ENCODE measurements around the gene MYO9A. TPM values are rescaled to one million over a fixed set of nuclear protein-coding genes. Genes with fewer than 3 reads are reported as not detected.

MYO9A gene
- total RNA-seq, 1 donor from 2014 or later: 38.5 TPM

DNA sequence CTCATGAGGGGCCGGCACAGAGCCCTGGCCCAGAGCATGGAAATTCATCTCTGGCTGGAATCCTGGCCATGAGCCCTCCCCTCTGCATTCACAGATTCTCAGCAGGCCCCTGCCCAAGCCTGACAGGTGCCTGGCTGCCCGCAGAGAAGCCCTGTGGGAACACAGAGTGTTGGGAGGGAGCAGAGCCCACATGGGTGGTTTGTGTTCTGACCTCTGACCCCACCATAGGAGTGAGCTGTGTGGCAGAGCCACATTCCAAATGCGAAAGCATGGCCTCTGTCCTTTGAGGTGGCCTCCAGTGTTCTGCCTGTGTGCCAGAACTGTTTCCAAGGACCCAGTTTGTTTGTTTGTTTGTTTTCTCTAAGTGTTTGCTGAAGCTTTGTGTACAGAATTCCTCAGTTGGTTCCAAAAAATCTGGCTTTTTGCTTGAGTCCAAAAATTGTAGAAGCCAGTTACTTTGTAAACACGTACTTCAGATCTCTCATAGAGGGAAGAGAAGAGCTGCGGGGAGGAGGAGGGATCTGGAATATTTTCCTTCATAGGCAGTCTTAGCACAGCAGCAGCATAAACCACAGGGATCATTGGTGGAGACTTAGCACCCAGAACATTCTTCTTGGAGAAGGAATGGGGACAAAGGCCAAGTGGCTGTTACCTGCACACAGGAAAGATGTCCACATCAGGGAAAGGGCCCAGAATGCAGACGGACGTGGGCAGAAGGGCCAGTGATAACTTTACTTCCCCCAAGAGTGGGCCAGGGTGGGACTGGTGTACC is 43.6 kb upstream of the MYO9A start:
- Mint-ChIP-seq H3K9me3 (no peaks in the 10 kb centered on the region), H3K4me3 (no peak overlapping the region), H3K27ac (peak overlapping the region; percentile 13), H3K4me1 (peaks cover 20% of the 10 kb centered on the region), H3K27me3 (ENCODE audit: insufficient read depth, low read depth) (peaks cover 6% of the 10 kb centered on the region), H3K36me3 (no peaks in the 10 kb centered on the region)
- H3K36me3 ChIP-seq: no peaks in the 10 kb centered on the region
- no peaks in the 10 kb centered on the region for H3F3A ChIP-seq (ENCODE audit: low read depth)
- no peak overlapping the region for H3K4me3 ChIP-seq
- DNase-seq (ENCODE audit: low spot score): peak; percentile 48
- TF ChIP-seq, protein P1, sequence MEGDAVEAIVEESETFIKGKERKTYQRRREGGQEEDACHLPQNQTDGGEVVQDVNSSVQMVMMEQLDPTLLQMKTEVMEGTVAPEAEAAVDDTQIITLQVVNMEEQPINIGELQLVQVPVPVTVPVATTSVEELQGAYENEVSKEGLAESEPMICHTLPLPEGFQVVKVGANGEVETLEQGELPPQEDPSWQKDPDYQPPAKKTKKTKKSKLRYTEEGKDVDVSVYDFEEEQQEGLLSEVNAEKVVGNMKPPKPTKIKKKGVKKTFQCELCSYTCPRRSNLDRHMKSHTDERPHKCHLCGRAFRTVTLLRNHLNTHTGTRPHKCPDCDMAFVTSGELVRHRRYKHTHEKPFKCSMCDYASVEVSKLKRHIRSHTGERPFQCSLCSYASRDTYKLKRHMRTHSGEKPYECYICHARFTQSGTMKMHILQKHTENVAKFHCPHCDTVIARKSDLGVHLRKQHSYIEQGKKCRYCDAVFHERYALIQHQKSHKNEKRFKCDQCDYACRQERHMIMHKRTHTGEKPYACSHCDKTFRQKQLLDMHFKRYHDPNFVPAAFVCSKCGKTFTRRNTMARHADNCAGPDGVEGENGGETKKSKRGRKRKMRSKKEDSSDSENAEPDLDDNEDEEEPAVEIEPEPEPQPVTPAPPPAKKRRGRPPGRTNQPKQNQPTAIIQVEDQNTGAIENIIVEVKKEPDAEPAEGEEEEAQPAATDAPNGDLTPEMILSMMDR (IDR thresholded peaks at IDR 0.05): no peak
- no peak for TF ChIP-seq EZH2phosphoT487 (IDR thresholded peaks at IDR 0.05)
- no peak for TF ChIP-seq EZH2 (IDR thresholded peaks at IDR 0.05)
- H3K9me3 ChIP-seq (ENCODE audit: low read depth): no peaks in the 10 kb centered on the region
- peaks cover 8% of the 10 kb centered on the region for H3K4me1 ChIP-seq
- no peak overlapping the region for H2AFZ ChIP-seq (replicated peaks)
- H3K9ac ChIP-seq: no peak overlapping the region
- no peaks in the 10 kb centered on the region for H4K20me1 ChIP-seq (ENCODE audit: low read depth)
- no peaks in the 10 kb centered on the region for H3K27me3 ChIP-seq
- no peak overlapping the region for H3K27ac ChIP-seq
- no peaks in the 10 kb centered on the region for H3K79me2 ChIP-seq (ENCODE audit: low read depth)
- H3K4me2 ChIP-seq: peak overlapping the region; percentile 11

DNA sequence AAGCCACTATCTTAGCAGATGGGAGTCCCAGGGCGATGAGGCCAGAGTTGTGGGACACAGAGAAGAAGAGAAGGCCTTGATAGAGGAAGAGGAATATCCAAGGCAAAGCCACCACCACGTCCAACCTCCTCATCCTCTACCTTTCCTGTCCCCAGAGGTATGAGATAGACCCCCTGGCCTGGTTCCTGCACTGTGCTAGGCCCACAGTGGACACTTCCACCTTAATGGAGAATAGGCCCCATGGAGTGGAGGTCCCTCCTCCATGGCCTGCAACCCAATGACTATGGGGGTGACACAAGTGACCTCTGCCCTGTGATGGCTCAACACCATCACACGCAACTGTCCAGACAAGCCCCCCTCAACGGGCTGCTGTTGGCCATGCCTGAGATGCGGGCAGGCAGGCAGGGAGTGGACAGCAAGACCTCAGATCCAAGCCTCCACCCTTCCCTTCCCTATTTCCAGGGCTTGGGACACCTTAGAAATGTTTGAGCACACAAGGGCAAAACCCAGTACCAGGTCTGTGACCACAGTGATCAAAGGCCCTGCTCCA is 42.8 kb upstream of the MYO9A start:
- no peaks in the 10 kb centered on the region for H3K36me3 ChIP-seq
- H3K27ac ChIP-seq: no peak overlapping the region
- no peaks in the 10 kb centered on the region for H3K9me3 ChIP-seq (ENCODE audit: low read depth)
- Mint-ChIP-seq H3K9me3 (no peaks in the 10 kb centered on the region), H3K4me3 (no peak overlapping the region), H3K4me1 (peaks cover 20% of the 10 kb centered on the region), H3K36me3 (no peaks in the 10 kb centered on the region), H3K27ac (no peak overlapping the region), H3K27me3 (ENCODE audit: insufficient read depth, low read depth) (peaks cover 6% of the 10 kb centered on the region)
- no peak overlapping the region for H2AFZ ChIP-seq (replicated peaks)
- H3K9ac ChIP-seq: no peak overlapping the region
- H3K4me1 ChIP-seq: peaks cover 8% of the 10 kb centered on the region
- TF ChIP-seq EZH2 (IDR thresholded peaks at IDR 0.05) (no peak), EZH2phosphoT487 (IDR thresholded peaks at IDR 0.05) (no peak)
- TF ChIP-seq, protein P1 (IDR thresholded peaks at IDR 0.05): no peak
- no peak overlapping the region for H3K4me2 ChIP-seq
- no peak for DNase-seq (ENCODE audit: low spot score)
- H3K27me3 ChIP-seq: no peaks in the 10 kb centered on the region
- no peaks in the 10 kb centered on the region for H3K79me2 ChIP-seq (ENCODE audit: low read depth)
- no peaks in the 10 kb centered on the region for H4K20me1 ChIP-seq (ENCODE audit: low read depth)
- H3K4me3 ChIP-seq: no peak overlapping the region
- no peaks in the 10 kb centered on the region for H3F3A ChIP-seq (ENCODE audit: low read depth)

DNA sequence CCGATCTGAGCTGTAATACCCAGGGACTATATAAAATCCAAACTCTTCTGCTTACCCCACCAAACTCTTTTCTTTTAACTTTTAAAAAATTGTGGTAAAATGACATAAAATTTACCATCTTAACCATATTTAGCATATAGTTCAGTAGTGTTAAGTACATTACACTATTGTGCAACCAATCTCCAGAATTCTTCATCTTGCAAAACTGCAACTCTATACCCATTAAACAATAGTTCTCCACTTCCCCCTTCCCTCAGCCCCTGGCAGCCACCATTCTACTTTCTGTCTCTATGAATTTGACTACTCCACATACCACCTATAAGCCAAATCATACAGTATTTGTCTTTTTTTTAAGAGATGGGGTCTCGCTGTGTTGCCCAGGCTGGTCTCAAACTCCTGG is 39.0 kb upstream of the MYO9A start:
- H3K9me3 ChIP-seq (ENCODE audit: low read depth): no peaks in the 10 kb centered on the region
- Mint-ChIP-seq H3K36me3 (no peaks in the 10 kb centered on the region), H3K27me3 (ENCODE audit: insufficient read depth, low read depth) (peaks cover 2% of the 10 kb centered on the region), H3K4me3 (no peak overlapping the region), H3K4me1 (peaks cover 19% of the 10 kb centered on the region), H3K9me3 (no peaks in the 10 kb centered on the region), H3K27ac (no peak overlapping the region)
- H3K4me3 ChIP-seq: no peak overlapping the region
- H3K9ac ChIP-seq: no peak overlapping the region
- H3K27ac ChIP-seq: no peak overlapping the region
- no peaks in the 10 kb centered on the region for H4K20me1 ChIP-seq (ENCODE audit: low read depth)
- H2AFZ ChIP-seq (replicated peaks): no peak overlapping the region
- H3K4me1 ChIP-seq: peaks cover 8% of the 10 kb centered on the region
- TF ChIP-seq EZH2phosphoT487 (IDR thresholded peaks at IDR 0.05) (no peak), EZH2 (IDR thresholded peaks at IDR 0.05) (no peak)
- TF ChIP-seq, protein P1 (IDR thresholded peaks at IDR 0.05): no peak
- no peaks in the 10 kb centered on the region for H3F3A ChIP-seq (ENCODE audit: low read depth)
- no peak for DNase-seq (ENCODE audit: low spot score)
- H3K27me3 ChIP-seq: no peaks in the 10 kb centered on the region
- H3K36me3 ChIP-seq: no peaks in the 10 kb centered on the region
- no peaks in the 10 kb centered on the region for H3K79me2 ChIP-seq (ENCODE audit: low read depth)
- no peak overlapping the region for H3K4me2 ChIP-seq

All from neural progenitor cell (in vitro differentiated cells).